ENCODE data around the gene ECM1. TPM values are rescaled to one million over a fixed set of nuclear protein-coding genes. Genes with fewer than 3 reads are reported as not detected.

ECM1 gene
- polyA plus RNA-seq, 1 donor (not counting 4 experiments of a cell fraction or from before 2014, with no cell fraction given), result 23.6 TPM

DNA sequence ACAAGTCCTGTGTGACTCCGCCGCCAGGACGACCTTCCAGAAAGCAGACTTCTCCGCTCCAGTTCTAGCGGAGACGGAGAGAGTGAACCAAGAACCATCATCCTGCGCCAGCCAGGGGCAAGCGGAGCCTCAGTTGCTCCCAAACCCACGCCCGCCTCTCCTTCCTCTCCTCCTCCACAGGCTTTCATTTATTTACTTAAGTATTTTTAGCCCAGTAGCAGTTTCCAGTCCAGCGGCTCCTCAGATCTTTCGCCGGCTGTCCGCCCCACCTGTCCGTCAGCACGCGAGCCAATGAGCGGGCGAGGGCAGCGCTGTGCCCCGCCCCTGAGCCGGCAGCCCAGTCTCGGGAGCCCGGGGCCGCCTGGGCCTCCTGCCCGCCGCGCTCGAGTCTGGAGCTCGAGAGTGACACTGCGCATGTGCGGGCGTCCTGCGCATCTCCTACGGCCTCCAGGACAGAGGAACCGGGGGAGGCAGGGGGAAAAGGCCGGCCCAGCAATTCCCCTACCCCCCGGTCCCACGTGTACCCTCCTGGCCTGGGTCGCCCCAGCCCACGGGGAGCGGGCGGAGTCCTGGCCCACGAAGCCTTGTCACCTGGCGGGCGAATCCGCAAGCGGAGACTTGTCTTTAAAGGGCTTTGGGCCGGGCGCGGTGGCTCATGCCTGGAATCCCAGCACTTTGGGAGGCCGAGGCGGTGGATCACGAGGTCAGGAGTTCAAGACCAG is 7.6 kb downstream of the ECM1 start, which contains the start of gene FALEC:
TSS of gene FALEC (plus strand) at position 425 of the 722 bp plus-strand sequence.
- peaks cover 8 to 17% of the 10 kb centered on the region in 2 experiments for H3K36me3 ChIP-seq (ENCODE audit: control insufficient read depth in 2 of 2, extremely low read depth in 1 of 2, insufficient read depth in 2 of 2, low read length in 2 of 2)
- no peak for FAIRE-seq

DNA sequence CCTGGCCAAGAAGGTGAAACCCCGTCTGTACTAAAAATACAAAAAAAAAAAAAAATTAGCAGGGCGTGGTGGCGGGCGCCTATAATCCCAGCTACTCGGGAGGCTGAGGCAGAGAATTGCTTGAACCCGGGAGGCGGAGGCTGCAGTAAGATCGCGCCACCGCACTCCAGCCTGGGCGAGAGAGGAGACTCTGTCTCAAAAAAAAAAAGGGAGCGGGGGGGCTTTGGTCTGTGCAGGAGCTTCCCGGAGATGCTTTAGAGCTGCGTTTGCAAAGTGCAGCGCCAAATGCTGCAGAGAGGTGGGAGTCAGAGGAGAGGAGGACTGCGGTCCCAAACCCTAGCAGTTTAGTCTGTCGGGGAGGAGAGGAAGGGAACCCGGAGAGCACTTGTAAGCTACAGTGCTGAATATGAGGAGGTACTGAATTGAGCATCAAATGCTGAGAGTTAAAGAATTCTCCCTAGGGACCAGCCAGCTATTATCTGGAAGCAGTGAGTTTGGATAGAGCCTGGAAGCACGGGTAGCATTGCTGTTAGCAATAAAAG is 8.2 kb downstream of the ECM1 start:
- H2AFZ ChIP-seq (ENCODE audit: control insufficient read depth, low read length), result peak overlapping the region; percentile 46
- no peaks in the 10 kb centered on the region for H3K79me2 ChIP-seq (ENCODE audit: control insufficient read depth, insufficient read depth, low read length)
- H3K27me3 ChIP-seq (ENCODE audit: control insufficient read depth, extremely low read depth, insufficient read depth, low read length), result no peaks in the 10 kb centered on the region
- no peaks in the 10 kb centered on the region for H3K9me1 ChIP-seq (ENCODE audit: control insufficient read depth, extremely low read depth, insufficient read depth, low read length)
- H3K4me1 ChIP-seq (ENCODE audit: control insufficient read depth, extremely low read depth, insufficient read depth, low read length), result peaks cover 23% of the 10 kb centered on the region
- H3K27ac ChIP-seq (ENCODE audit: control insufficient read depth, insufficient read depth, low read length), result no peak overlapping the region
- H4K20me1 ChIP-seq (ENCODE audit: control insufficient read depth, extremely low read depth, insufficient read depth, low read length), result no peaks in the 10 kb centered on the region
- TF ChIP-seq, protein P1, sequence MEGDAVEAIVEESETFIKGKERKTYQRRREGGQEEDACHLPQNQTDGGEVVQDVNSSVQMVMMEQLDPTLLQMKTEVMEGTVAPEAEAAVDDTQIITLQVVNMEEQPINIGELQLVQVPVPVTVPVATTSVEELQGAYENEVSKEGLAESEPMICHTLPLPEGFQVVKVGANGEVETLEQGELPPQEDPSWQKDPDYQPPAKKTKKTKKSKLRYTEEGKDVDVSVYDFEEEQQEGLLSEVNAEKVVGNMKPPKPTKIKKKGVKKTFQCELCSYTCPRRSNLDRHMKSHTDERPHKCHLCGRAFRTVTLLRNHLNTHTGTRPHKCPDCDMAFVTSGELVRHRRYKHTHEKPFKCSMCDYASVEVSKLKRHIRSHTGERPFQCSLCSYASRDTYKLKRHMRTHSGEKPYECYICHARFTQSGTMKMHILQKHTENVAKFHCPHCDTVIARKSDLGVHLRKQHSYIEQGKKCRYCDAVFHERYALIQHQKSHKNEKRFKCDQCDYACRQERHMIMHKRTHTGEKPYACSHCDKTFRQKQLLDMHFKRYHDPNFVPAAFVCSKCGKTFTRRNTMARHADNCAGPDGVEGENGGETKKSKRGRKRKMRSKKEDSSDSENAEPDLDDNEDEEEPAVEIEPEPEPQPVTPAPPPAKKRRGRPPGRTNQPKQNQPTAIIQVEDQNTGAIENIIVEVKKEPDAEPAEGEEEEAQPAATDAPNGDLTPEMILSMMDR (optimal IDR thresholded peaks at IDR 0.05 in 1 of 3, IDR thresholded peaks at IDR 0.05 in 1 of 3, conservative IDR thresholded peaks at IDR 0.05 in 1 of 3; ENCODE audit: extremely low read depth in 1 of 3, insufficient read depth in 2 of 3, low read length in 3 of 3), result no peak
- TF ChIP-seq EZH2 (IDR thresholded peaks at IDR 0.05; ENCODE audit: low read length), result no peak
- dilution Hi-C loops (cut with MboI; ENCODE audit: extremely low pct_ligation_motif_present, low sequenced_read_pairs), result no loop called here
- FAIRE-seq (no peak), DNase-seq (ENCODE audit: low read depth, low spot score) (no peak)
- H3K36me3 ChIP-seq (ENCODE audit: control insufficient read depth in 2 of 2, extremely low read depth in 1 of 2, insufficient read depth in 2 of 2, low read length in 2 of 2), result peaks cover 8 to 14% of the 10 kb centered on the region in 2 experiments
- peak overlapping the region; percentile 78 for H3K4me2 ChIP-seq (ENCODE audit: control insufficient read depth, extremely low read depth, insufficient read depth, low read depth, low read length)
- H3K4me3 ChIP-seq (ENCODE audit: control insufficient read depth in 2 of 3, extremely low read depth in 1 of 3, insufficient read depth in 2 of 3, low read depth in 1 of 3, low read length in 3 of 3), result peak overlapping the region; percentile 29 to 40 (median 31)
- no peaks in the 10 kb centered on the region for H3K9me3 ChIP-seq (ENCODE audit: control insufficient read depth, low read depth, low read length)
- peak overlapping the region; percentile 67 for H3K9ac ChIP-seq (ENCODE audit: control insufficient read depth, extremely low read depth, insufficient read depth, low read length)

More for the DNA sequence above, 7.6 kb downstream of the ECM1 start, which contains the start of gene FALEC:
- H3K27me3 ChIP-seq (ENCODE audit: control insufficient read depth, extremely low read depth, insufficient read depth, low read length), result no peaks in the 10 kb centered on the region
- H3K79me2 ChIP-seq (ENCODE audit: control insufficient read depth, insufficient read depth, low read length), result no peaks in the 10 kb centered on the region
- no peaks in the 10 kb centered on the region for H3K9me3 ChIP-seq (ENCODE audit: control insufficient read depth, low read depth, low read length)
- H3K4me1 ChIP-seq (ENCODE audit: control insufficient read depth, extremely low read depth, insufficient read depth, low read length), result peaks cover 23% of the 10 kb centered on the region
- peak within 1 kb of the TSS; percentile 40 to 72 (median 45) for H3K4me3 ChIP-seq (ENCODE audit: control insufficient read depth in 2 of 3, extremely low read depth in 1 of 3, insufficient read depth in 2 of 3, low read depth in 1 of 3, low read length in 3 of 3)
- H3K27ac ChIP-seq (ENCODE audit: control insufficient read depth, insufficient read depth, low read length), result peak within 1 kb of the TSS; percentile 66
- peak within 1 kb of the TSS; percentile 67 for H3K9ac ChIP-seq (ENCODE audit: control insufficient read depth, extremely low read depth, insufficient read depth, low read length)
- DNase-seq (ENCODE audit: low read depth, low spot score), result peak; percentile 76
- H3K9me1 ChIP-seq (ENCODE audit: control insufficient read depth, extremely low read depth, insufficient read depth, low read length), result no peaks in the 10 kb centered on the region
- H4K20me1 ChIP-seq (ENCODE audit: control insufficient read depth, extremely low read depth, insufficient read depth, low read length), result no peaks in the 10 kb centered on the region
- H3K4me2 ChIP-seq (ENCODE audit: control insufficient read depth, extremely low read depth, insufficient read depth, low read depth, low read length), result peak within 1 kb of the TSS; percentile 78
- H2AFZ ChIP-seq (ENCODE audit: control insufficient read depth, low read length), result peak within 1 kb of the TSS; percentile 85
- dilution Hi-C loops (cut with MboI; ENCODE audit: extremely low pct_ligation_motif_present, low sequenced_read_pairs), result no loop called here
- TF ChIP-seq EZH2 (IDR thresholded peaks at IDR 0.05; ENCODE audit: low read length), result no peak
- TF ChIP-seq, protein P1 (optimal IDR thresholded peaks at IDR 0.05 in 1 of 3, IDR thresholded peaks at IDR 0.05 in 1 of 3, conservative IDR thresholded peaks at IDR 0.05 in 1 of 3; ENCODE audit: extremely low read depth in 1 of 3, insufficient read depth in 2 of 3, low read length in 3 of 3), result no peak

All from keratinocyte (primary cell).